BE2C (cell line): ENCODE data around the gene SPPL3.

Experiments
- DNase-seq: peaks from one replicate; pipeline ENCODE4 v3.0.0-alpha.2; 2020
- H3K27me3 ChIP-seq: fragments of 250-450 bp; sonication (Bioruptor Pico); 2 replicates; pipeline ENCODE4 v1.5.1; 2020; ENCODE audit warnings: mild to moderate bottlenecking
- H3K36me3 ChIP-seq: fragments of 250-450 bp; sonication (Bioruptor Pico); 2 replicates; pipeline ENCODE4 v1.5.1; 2020; ENCODE audit warnings: mild to moderate bottlenecking
- H3K4me1 ChIP-seq: fragments of 250-450 bp; sonication (Bioruptor Pico); 2 replicates; pipeline ENCODE4 v1.5.1; 2020
- H3K4me3 ChIP-seq: 2 replicates; pipeline ENCODE4 v1.5.1; 2011; ENCODE audit warnings: low read depth, low read length
- H3K9me3 ChIP-seq: fragments of 250-450 bp; sonication (Bioruptor Pico); 2 replicates; pipeline ENCODE4 v1.5.1; 2020
- TF ChIP-seq, protein P1 (sequence below): IDR thresholded peaks from 2 replicates; pipeline ENCODE4 v1.5.1; 2012; ENCODE audit warnings: mild to moderate bottlenecking, low read depth, low read length

SPPL3 gene

DNA sequence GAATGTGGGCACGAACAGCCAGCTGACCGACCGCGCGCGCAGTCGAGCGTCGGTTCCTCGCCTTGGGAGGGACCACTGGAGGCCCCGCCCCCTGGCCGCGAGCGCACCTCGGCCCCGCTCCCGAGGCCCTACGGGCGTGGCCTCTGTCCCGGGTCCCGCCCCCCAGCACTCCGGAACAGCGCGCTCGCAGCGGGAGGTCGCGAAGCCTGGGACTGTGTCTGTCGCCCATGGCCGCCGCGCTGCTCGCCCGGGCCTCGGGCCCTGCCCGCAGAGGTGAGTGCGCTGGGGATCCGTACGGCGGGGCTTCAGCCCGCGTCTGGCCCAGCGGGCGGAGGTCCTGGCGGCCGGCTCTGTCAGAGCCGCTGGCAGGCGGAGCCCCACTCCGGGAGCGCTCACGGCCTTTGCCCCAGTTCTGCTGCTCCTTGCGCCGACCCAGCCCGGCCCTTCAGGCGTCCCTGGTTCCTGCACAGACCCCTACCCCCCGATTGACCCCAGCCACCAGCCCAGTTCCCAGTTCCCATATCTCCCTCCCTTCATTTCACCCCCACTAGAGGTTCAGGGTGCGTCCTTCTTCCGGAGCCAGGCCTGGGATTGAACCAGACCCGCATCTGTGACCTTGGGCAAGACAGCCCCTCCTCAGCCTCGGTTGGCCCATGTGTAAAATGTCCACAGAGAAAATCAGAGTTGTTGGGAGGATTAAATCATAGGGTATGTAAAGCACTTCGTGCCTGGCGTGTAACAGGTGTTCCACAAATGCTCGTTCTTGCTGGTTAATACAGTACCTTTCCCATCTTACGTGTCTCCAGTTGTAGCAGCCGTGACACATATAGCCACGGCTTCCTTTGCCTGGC lies 178.3 kb downstream of the SPPL3 start, which contains the start of gene ACADS:
Gene ACADS (plus strand): TSS at position 168 of the 851 bp plus-strand sequence. CDS start 60 bp downstream, at position 228.
- Histone ChIP-seq H3K4me3 (peak within 1 kb of the TSS; percentile 63), H3K4me1 (peaks cover 27% of the 10 kb centered on the region), H3K27me3 (no peaks in the 10 kb centered on the region), H3K36me3 (peaks cover 18% of the 10 kb centered on the region), H3K9me3 (no peaks in the 10 kb centered on the region)
- peak; percentile 95 for DNase-seq
- TF ChIP-seq, protein P1, sequence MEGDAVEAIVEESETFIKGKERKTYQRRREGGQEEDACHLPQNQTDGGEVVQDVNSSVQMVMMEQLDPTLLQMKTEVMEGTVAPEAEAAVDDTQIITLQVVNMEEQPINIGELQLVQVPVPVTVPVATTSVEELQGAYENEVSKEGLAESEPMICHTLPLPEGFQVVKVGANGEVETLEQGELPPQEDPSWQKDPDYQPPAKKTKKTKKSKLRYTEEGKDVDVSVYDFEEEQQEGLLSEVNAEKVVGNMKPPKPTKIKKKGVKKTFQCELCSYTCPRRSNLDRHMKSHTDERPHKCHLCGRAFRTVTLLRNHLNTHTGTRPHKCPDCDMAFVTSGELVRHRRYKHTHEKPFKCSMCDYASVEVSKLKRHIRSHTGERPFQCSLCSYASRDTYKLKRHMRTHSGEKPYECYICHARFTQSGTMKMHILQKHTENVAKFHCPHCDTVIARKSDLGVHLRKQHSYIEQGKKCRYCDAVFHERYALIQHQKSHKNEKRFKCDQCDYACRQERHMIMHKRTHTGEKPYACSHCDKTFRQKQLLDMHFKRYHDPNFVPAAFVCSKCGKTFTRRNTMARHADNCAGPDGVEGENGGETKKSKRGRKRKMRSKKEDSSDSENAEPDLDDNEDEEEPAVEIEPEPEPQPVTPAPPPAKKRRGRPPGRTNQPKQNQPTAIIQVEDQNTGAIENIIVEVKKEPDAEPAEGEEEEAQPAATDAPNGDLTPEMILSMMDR: no peak

DNA sequence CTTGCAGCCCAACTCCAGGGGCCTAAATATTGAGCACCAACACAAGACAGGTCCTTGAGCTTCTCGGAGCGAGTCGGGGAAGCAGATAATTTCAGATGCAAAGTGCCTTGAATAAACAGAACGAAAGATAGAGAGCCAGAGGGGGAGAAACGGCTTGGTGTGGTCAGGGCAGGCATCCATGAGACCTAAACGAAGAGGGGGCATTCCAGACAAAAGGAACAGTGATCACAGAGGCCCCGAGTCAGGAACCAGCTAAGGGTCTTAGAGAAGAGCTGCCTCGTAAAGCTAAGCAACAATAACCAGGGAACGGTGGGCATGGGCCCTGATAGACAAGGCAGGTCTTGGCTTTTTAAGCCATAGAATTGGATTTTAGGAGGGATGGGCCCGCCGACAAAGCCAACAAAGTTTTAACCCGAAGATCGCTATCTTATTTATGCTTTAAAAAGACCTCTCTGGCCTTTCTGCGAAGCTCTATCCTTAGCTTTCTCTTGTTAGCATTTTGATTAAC lies 179.0 kb downstream of the SPPL3 start:
- H3K36me3 ChIP-seq: peaks cover 21% of the 10 kb centered on the region
- peaks cover 32% of the 10 kb centered on the region for H3K4me1 ChIP-seq
- no peaks in the 10 kb centered on the region for H3K27me3 ChIP-seq
- H3K9me3 ChIP-seq: no peaks in the 10 kb centered on the region
- DNase-seq: no peak
- TF ChIP-seq, protein P1: no peak
- peak overlapping the region; percentile 63 for H3K4me3 ChIP-seq

DNA sequence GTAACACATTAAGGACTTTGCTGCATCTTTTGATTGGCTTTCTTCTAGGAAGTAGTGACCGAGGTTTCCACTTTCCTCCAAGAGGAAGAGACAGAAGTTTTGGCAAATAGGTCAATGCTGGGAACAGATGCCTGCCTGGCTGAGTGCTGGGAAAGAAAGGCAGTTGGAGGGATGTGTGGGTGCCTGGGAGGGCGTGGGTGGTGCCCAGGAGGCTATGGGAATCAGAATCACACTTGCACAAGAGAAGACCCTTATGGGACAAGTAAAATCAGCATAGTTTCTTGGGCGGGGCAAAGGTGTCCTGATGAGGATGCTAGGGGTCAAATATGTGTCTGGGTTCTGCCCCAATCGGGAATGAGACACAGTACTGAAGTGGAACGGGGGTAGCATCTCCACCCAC lies 179.4 kb downstream of the SPPL3 start:
- no peak for DNase-seq
- peaks cover 37% of the 10 kb centered on the region for H3K4me1 ChIP-seq
- no peaks in the 10 kb centered on the region for H3K9me3 ChIP-seq
- TF ChIP-seq, protein P1: no peak
- no peaks in the 10 kb centered on the region for H3K27me3 ChIP-seq
- H3K4me3 ChIP-seq: no peak overlapping the region
- H3K36me3 ChIP-seq: peaks cover 26% of the 10 kb centered on the region

DNA sequence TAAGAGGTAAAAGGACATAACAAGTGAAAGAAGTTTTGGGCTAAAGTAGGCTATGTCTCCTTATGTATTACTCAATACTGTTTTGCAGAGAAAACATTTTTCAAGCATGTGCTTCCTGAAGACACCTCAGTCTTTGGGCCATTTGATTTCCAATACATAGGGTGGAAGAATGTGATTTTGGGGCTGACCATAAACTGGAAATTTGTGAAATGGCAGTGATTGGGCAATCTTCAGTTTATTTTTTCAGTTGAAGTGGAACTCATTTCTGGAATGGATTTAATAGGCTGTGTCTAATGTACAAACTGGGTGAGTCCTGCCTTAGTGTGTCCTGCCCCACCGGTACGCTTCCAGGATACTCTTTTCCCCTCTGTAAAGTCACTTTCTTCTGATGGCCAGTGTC lies 181.4 kb downstream of the SPPL3 start:
- no peak for DNase-seq
- Histone ChIP-seq H3K36me3 (peaks cover 44% of the 10 kb centered on the region), H3K4me3 (no peak overlapping the region), H3K27me3 (no peaks in the 10 kb centered on the region), H3K9me3 (no peaks in the 10 kb centered on the region), H3K4me1 (peaks cover 56% of the 10 kb centered on the region)
- TF ChIP-seq, protein P1: no peak

DNA sequence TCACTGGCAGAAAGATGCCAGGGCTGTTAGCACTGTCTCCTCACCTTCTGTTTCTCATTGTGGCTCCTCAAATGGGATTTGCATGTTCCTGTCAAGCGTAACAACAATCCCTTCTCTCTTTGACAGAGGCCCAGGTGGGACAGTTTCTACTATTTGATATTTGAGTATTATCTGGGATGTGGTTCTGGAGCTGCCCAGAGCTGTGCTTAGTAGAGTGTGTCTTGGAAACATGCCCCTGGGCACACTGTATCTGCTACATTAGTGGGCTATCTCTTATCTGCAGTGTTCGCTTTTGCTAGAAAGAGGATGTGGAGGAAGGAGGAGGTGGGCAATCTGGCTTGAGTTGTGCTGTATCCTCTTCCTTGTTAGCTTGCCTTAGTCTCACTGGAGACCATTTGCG lies 182.3 kb downstream of the SPPL3 start:
- no peaks in the 10 kb centered on the region for H3K9me3 ChIP-seq
- no peak overlapping the region for H3K4me3 ChIP-seq
- peak; percentile 80 for DNase-seq
- peaks cover 49% of the 10 kb centered on the region for H3K36me3 ChIP-seq
- TF ChIP-seq, protein P1: no peak
- H3K4me1 ChIP-seq: peaks cover 56% of the 10 kb centered on the region
- H3K27me3 ChIP-seq: no peaks in the 10 kb centered on the region
